Retinal pigment epithelial cell (primary cell): ENCODE results near the gene MED25.

Experiments used
- DNase-seq: peaks from one replicate; pipeline ENCODE4 v3.0.0-alpha.2; 2010; ENCODE audit warnings: low read depth
- H3K4me3 ChIP-seq: 2 replicates; pipeline ENCODE4 v1.5.1; 2011; ENCODE audit warnings: mild to moderate bottlenecking, low read length, control low read depth, moderate library complexity
- CTCF ChIP-seq: conservative IDR thresholded peaks from 2 replicates; pipeline ENCODE4 v1.5.1; 2011; ENCODE audit warnings: low read depth, low read length, control low read depth, inconsistent platforms

The MED25 gene

GRCh38 chr19:49817964-49818648 is at the start of gene MED25:
TSS of gene MED25 (plus strand) at chr19:49818289. CDS start at chr19:49818342, 53 bp downstream.
- H3K4me3 ChIP-seq: peak within 1 kb of the TSS; percentile 96
- peak; percentile 50 for DNase-seq
- TF ChIP-seq CTCF: no peak

- TF ChIP-seq CTCF: no peak
- DNase-seq: no peak
- no peak overlapping the region for H3K4me3 ChIP-seq
Observed at GRCh38 chr19:49770529-49770928, 47.6 kb upstream of the MED25 start.

GRCh38 chr19:49771674-49772139 is 46.4 kb upstream of the MED25 start:
- no peak for DNase-seq
- no peak overlapping the region for H3K4me3 ChIP-seq
- no peak for TF ChIP-seq CTCF

- TF ChIP-seq CTCF: no peak
- no peak for DNase-seq
- no peak overlapping the region for H3K4me3 ChIP-seq
Observed at GRCh38 chr19:49772850-49773432, 45.1 kb upstream of the MED25 start.

- TF ChIP-seq CTCF: no peak
- DNase-seq: no peak
- no peak overlapping the region for H3K4me3 ChIP-seq
Observed at GRCh38 chr19:49773663-49774350, 44.3 kb upstream of the MED25 start.

GRCh38 chr19:49774969-49775368 is 43.1 kb upstream of the MED25 start:
- H3K4me3 ChIP-seq: no peak overlapping the region
- TF ChIP-seq CTCF: no peak
- no peak for DNase-seq
